Neuronal stem cell (in vitro differentiated cells): ENCODE data around the gene SSR1.

Experiments
- DNase-seq: peaks from one replicate; pipeline ENCODE4 v3.0.0-alpha.2; 2013; ENCODE audit warnings: low spot score
- H2AFZ ChIP-seq: one replicate; pipeline ENCODE4 v1.6.1; 2013; ENCODE audit warnings: mild to moderate bottlenecking, low read length, inconsistent platforms
- H2AK5ac ChIP-seq: 2 replicates; pipeline ENCODE4 v1.6.1; 2013; ENCODE audit warnings: low read depth, mild to moderate bottlenecking, inconsistent platforms, low read length, moderate library complexity, mixed read lengths
- H2BK120ac ChIP-seq: 2 replicates; pipeline ENCODE4 v1.6.1; 2013; ENCODE audit warnings: low read depth, mild to moderate bottlenecking, inconsistent platforms, low read length, moderate library complexity, mixed read lengths
- H2BK12ac ChIP-seq: one replicate; pipeline ENCODE4 v1.6.1; 2013; ENCODE audit warnings: low read length, inconsistent platforms
- H2BK15ac ChIP-seq: 2 replicates; pipeline ENCODE4 v1.6.1; 2013; ENCODE audit warnings: mild to moderate bottlenecking, low read length, inconsistent platforms, mixed read lengths
- H2BK5ac ChIP-seq: one replicate; pipeline ENCODE4 v1.6.1; 2013; ENCODE audit warnings: inconsistent platforms, mild to moderate bottlenecking, low read length, moderate library complexity
- H3K14ac ChIP-seq: one replicate; pipeline ENCODE4 v1.6.1; 2013; ENCODE audit warnings: low read length, inconsistent platforms
- H3K18ac ChIP-seq: 2 replicates; pipeline ENCODE4 v1.6.1; 2013; ENCODE audit warnings: low read length, inconsistent platforms
- H3K23ac ChIP-seq: 2 replicates; pipeline ENCODE4 v1.6.1; 2013; ENCODE audit warnings: low read depth, mild to moderate bottlenecking, mixed read lengths, low read length, inconsistent platforms; ENCODE audit not compliant: poor library complexity
- H3K27ac ChIP-seq: replicated peaks from 3 replicates; pipeline ENCODE4 v1.5.1; 2013; ENCODE audit warnings: low read length, inconsistent platforms
- H3K27me3 ChIP-seq, 3 experiments: 2 replicates each; pipeline ENCODE4 v1.6.1; 2013; ENCODE audit warnings: low read length in 3 of 3, mild to moderate bottlenecking in 2 of 3, inconsistent platforms in 1 of 3, low read depth in 1 of 3, mixed read lengths in 1 of 3, moderate library complexity in 1 of 3; ENCODE audit not compliant: control insufficient read depth in 3 of 3, insufficient read depth in 3 of 3
- H3K36me3 ChIP-seq, 2 donors: replicated peaks in 1 of 2; 2 replicates each; pipeline ENCODE4 v1.6.1; 2013; ENCODE audit warnings: low read length in 2 of 2; ENCODE audit not compliant: control insufficient read depth in 2 of 2, insufficient read depth in 2 of 2
- H3K4ac ChIP-seq: 2 replicates; pipeline ENCODE4 v1.6.1; 2013; ENCODE audit warnings: inconsistent platforms, mild to moderate bottlenecking, low read length, moderate library complexity
- H3K4me1 ChIP-seq, 2 donors: 1 replicate in 1 of 2; 2 replicates in 1 of 2; pipeline ENCODE4 v1.6.1; 2013; ENCODE audit warnings: low read length in 2 of 2, low read depth in 1 of 2; ENCODE audit not compliant: control insufficient read depth in 2 of 2, insufficient read depth in 1 of 2
- H3K4me2 ChIP-seq: one replicate; pipeline ENCODE4 v1.6.1; 2013; ENCODE audit warnings: mild to moderate bottlenecking, low read length, inconsistent platforms; ENCODE audit not compliant: insufficient read depth, poor library complexity, severe bottlenecking
- H3K4me3 ChIP-seq, 2 donors: 2 replicates each; pipeline ENCODE4 v1.5.1; 2013; ENCODE audit warnings: low read length in 2 of 2, mild to moderate bottlenecking in 2 of 2, inconsistent platforms in 1 of 2, moderate library complexity in 1 of 2
- H3K79me1 ChIP-seq: one replicate; pipeline ENCODE4 v1.6.1; 2013; ENCODE audit warnings: low read depth, mild to moderate bottlenecking, inconsistent platforms, low read length, moderate library complexity
- H3K9ac ChIP-seq: one replicate; pipeline ENCODE4 v1.6.1; 2013; ENCODE audit warnings: mild to moderate bottlenecking, low read depth, low read length, inconsistent platforms; ENCODE audit not compliant: poor library complexity
- H3K9me3 ChIP-seq, 2 donors: replicated peaks in 1 of 2; 2 replicates each; pipeline versions ENCODE3 to v1.6.1; 2013; ENCODE audit warnings: low read length in 2 of 2, mild to moderate bottlenecking in 2 of 2, inconsistent platforms in 1 of 2, low read depth in 1 of 2, mixed read lengths in 1 of 2, moderate library complexity in 1 of 2; ENCODE audit not compliant: control insufficient read depth in 2 of 2, insufficient read depth in 1 of 2
- H4K8ac ChIP-seq: one replicate; pipeline ENCODE4 v1.6.1; 2013; ENCODE audit warnings: low read depth, mild to moderate bottlenecking, inconsistent platforms, low read length, moderate library complexity
- H4K91ac ChIP-seq: one replicate; pipeline ENCODE4 v1.6.1; 2013; ENCODE audit warnings: low read length, low read depth, mild to moderate bottlenecking, inconsistent platforms; ENCODE audit not compliant: poor library complexity
- WGBS, 2 donors: extraction: QIAGEN DNeasy Blood & Tissue Kit; methylation state at CpG; one replicate each; pipeline ENCODE4 v1.1.7; 2013; ENCODE audit warnings: missing lambda C conversion rate in 2 of 2, mixed read lengths in 1 of 2; ENCODE audit not compliant: insufficient read length in 2 of 2, insufficient replicate concordance in 1 of 2; ENCODE audit errors: extremely low coverage in 2 of 2; 5-methylcytosine and 5-hydroxymethylcytosine counted together

Gene SSR1

DNA sequence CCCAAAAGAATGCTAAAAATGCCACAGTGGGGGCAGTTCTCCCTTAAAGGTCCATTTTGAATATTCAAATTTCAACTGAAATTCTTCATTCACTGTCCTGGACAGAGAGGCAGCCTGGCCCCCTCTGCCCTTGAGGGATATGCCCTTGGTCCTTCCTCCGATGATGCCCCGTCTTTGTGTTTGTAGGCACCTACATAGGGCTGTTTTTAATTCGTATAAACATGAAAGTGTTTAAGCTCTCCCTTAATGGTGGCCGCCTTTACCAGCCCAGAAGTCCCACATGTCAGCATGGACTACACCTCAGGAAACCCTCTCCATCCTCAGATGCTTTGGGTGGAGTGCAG, 70.2 kb downstream of the SSR1 start:
- no peak overlapping the region for H2BK120ac ChIP-seq
- H4K91ac ChIP-seq = no peak overlapping the region
- H3K27me3 ChIP-seq = no peaks in the 10 kb centered on the region
- no peaks in the 10 kb centered on the region for H3K9me3 ChIP-seq
- H3K23ac ChIP-seq = no peak overlapping the region
- DNase-seq = no peak
- no peak overlapping the region for H3K14ac ChIP-seq
- no peak overlapping the region for H3K18ac ChIP-seq
- no peak overlapping the region for H2AFZ ChIP-seq
- no CpG with 5 or more reads among the region's 4 CpGs for WGBS, 2 donors
- H3K4me1 ChIP-seq = peaks cover 13% of the 10 kb centered on the region in 2 donors
- H2BK5ac ChIP-seq = no peak overlapping the region
- H3K36me3 ChIP-seq = peaks cover 3 to 27% of the 10 kb centered on the region in 2 donors
- no peak overlapping the region for H4K8ac ChIP-seq
- H3K4me3 ChIP-seq = no peak overlapping the region
- H3K27ac ChIP-seq = no peak overlapping the region
- H2BK15ac ChIP-seq = no peak overlapping the region
- no peak overlapping the region for H3K4ac ChIP-seq
- H3K9ac ChIP-seq = no peak overlapping the region
- H2BK12ac ChIP-seq = no peak overlapping the region
- H2AK5ac ChIP-seq = no peak overlapping the region
- no peaks in the 10 kb centered on the region for H3K79me1 ChIP-seq
- no peak overlapping the region for H3K4me2 ChIP-seq

DNA sequence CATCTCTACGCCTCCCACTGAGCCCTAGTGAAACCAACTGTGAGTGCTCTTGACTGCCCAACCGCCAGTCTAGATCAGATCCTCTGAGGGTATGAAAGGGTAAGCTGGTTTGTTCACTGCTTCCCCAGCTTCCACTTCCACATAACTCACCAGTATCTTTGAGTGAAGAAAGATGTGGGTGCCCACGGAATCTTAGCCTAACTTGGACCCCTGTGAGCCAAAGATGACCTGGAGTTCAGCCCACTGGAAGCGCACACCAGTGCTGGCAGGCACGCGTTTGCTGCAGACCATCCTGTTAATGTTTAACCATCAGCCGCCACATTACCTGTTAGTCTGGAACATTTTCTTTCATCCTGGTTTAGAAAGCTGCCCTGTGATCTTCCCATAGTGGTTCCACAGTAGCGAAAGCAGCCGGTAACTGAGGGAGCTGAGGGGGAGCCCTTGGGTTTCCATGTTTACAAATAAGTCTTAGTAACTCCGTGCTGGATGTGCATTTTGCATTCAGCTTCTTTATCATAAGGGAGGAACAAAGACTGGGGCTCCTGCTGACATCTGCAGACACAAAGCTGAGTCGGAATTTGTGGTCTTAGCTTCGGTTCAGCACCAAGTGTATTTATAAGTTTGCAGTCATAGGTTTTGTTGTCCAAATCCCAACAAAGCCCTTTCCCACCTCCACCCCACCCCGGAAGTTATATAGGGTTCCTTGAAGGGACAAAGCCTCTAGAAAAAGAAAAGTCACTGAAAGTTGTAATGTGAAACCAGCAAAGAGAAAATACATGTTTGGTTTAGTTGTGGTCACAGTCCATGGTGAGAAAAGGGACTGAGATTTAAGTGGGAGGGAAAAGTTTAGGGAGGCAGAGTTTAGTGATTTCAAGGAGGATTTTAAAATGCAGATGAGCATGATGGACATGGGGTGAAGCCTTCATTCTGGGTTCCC, 71.0 kb downstream of the SSR1 start:
- WGBS, 2 donors = no CpG with 5 or more reads among the region's 13 CpGs
- Histone ChIP-seq H3K18ac (no peak overlapping the region), H3K36me3 (peaks cover 2 to 19% of the 10 kb centered on the region in 2 donors), H2BK15ac (no peak overlapping the region), H3K9me3 (no peaks in the 10 kb centered on the region), H2AK5ac (no peak overlapping the region), H3K79me1 (no peaks in the 10 kb centered on the region), H3K27ac (no peak overlapping the region), H3K14ac (no peak overlapping the region), H3K23ac (no peak overlapping the region), H2BK120ac (no peak overlapping the region), H2AFZ (no peak overlapping the region), H2BK5ac (no peak overlapping the region), H4K91ac (no peak overlapping the region), H2BK12ac (no peak overlapping the region), H3K4me3 (no peak overlapping the region), H3K27me3 (no peaks in the 10 kb centered on the region), H3K4me1 (peaks cover 13% of the 10 kb centered on the region in 2 donors), H3K9ac (no peak overlapping the region), H4K8ac (no peak overlapping the region), H3K4me2 (no peak overlapping the region), H3K4ac (no peak overlapping the region)
- no peak for DNase-seq

DNA sequence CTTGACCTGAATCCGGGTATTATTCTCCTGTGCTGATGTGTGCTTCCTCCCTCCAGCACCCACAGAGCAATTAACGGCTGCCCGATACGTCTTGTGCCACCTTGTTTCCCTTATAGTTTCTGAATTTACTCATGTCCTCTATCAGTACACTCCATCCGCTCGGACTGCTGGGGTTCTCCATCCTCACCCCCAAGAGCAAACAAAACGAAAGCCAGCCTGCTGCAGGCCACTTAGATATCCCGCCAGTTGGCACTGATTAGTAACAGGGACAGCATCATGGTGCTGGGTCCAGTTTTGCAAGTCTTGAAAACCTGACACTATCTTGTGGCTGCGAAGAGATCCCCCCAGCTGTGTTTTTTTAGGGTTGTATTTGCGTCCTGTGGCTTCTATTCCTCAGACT, 71.8 kb downstream of the SSR1 start:
- Histone ChIP-seq H3K79me1 (no peaks in the 10 kb centered on the region), H3K9me3 (no peaks in the 10 kb centered on the region), H3K4me1 (peaks cover 13% of the 10 kb centered on the region in 2 donors), H3K18ac (no peak overlapping the region), H3K4ac (no peak overlapping the region), H3K9ac (no peak overlapping the region), H3K23ac (no peak overlapping the region), H3K4me3 (no peak overlapping the region), H2BK15ac (no peak overlapping the region), H3K27ac (no peak overlapping the region), H2BK5ac (no peak overlapping the region), H3K27me3 (no peaks in the 10 kb centered on the region), H2BK120ac (no peak overlapping the region), H3K4me2 (no peak overlapping the region), H3K36me3 (peaks cover 2 to 18% of the 10 kb centered on the region in 2 donors), H4K8ac (no peak overlapping the region), H4K91ac (no peak overlapping the region), H2AFZ (no peak overlapping the region), H2AK5ac (no peak overlapping the region), H3K14ac (no peak overlapping the region), H2BK12ac (no peak overlapping the region)
- DNase-seq = no peak
- WGBS, 2 donors = no CpG with 5 or more reads among the region's 10 CpGs

DNA sequence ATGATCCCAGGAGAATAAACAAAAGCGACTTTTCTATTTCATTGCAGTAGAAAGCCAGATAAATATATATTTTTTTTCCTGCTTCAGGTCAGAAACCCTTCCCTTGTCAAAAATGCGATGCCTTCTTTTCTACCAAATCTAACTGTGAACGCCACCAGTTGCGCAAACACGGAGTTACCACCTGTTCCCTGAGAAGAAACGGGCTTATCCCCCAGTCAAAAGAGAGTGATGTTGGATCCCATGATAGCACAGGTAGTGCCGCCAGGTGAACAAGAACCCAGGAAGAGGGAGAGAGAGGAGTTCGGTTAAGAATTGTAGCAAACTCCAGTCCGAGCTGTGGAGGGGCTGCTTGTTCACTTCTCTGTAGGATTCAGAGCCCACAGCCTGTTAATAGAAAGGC, 72.6 kb downstream of the SSR1 start:
- no peak overlapping the region for H3K27ac ChIP-seq
- H3K14ac ChIP-seq = no peak overlapping the region
- H3K4me1 ChIP-seq = peaks cover 13% of the 10 kb centered on the region in 2 donors
- H3K9me3 ChIP-seq = no peaks in the 10 kb centered on the region
- H2BK5ac ChIP-seq = no peak overlapping the region
- no peak overlapping the region for H4K91ac ChIP-seq
- H3K27me3 ChIP-seq = no peaks in the 10 kb centered on the region
- H3K36me3 ChIP-seq = peaks cover 4 to 23% of the 10 kb centered on the region in 2 donors
- H2AK5ac ChIP-seq = no peak overlapping the region
- no peak overlapping the region for H3K4ac ChIP-seq
- H3K18ac ChIP-seq = no peak overlapping the region
- no peak overlapping the region for H3K4me3 ChIP-seq
- no peak overlapping the region for H3K9ac ChIP-seq
- peak overlapping the region; percentile 35 for H2BK120ac ChIP-seq
- no peak overlapping the region for H4K8ac ChIP-seq
- no peak overlapping the region for H2BK12ac ChIP-seq
- no peak overlapping the region for H3K4me2 ChIP-seq
- DNase-seq = no peak
- H2AFZ ChIP-seq = no peak overlapping the region
- no peaks in the 10 kb centered on the region for H3K79me1 ChIP-seq
- H3K23ac ChIP-seq = no peak overlapping the region
- WGBS, 2 donors = no CpG with 5 or more reads among the region's 9 CpGs
- no peak overlapping the region for H2BK15ac ChIP-seq
